GM12801 (cell line): ENCODE results near the gene TECTB.

Experiments used
- CTCF ChIP-seq: IDR thresholded peaks from one replicate; pipeline ENCODE4 v1.5.1; 2011; ENCODE audit warnings: control low read depth; ENCODE audit not compliant: insufficient read length; ENCODE audit errors: extremely low read depth

Gene TECTB

GRCh38 chr10:112332022-112332421 is 48.8 kb downstream of the TECTB start:
- TF ChIP-seq CTCF = no peak

DNA sequence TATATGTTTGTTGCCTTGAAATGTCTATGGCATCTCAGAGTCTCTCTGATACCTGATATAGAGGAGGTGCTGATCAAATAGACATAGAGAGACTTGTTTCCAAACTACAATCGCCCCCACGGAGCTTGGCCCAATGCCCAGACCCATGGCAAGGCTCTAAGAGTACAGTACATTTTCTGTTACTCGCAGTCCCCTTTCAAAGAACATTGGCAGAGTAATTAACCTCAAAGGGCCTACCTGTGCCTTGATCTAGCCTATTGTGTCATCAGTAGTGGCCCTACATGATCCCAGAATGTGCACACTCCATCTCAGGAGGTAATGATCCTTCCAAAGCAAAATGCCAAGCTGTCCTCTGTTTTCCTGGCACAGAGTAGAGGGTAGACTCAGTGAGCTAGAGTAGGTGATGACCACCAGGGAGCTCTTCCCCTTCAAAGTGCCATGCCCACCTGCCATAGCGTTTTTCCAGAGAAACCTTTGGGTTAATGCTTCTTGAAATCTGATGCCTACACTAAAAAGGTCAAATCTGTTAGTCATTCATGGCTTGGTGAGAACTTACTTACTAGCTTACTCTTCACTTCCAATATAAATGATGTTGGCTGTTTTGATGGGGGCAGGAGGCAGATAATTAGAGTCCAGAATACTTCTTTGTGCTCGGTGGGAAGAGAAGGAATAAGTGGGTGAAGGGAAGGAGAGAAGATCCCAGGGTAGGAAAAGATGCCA is 49.5 kb downstream of the TECTB start:
- no peak for TF ChIP-seq CTCF

GRCh38 chr10:112333452-112333851 is 50.3 kb downstream of the TECTB start:
- no peak for TF ChIP-seq CTCF

- TF ChIP-seq CTCF = no peak
Measured at GRCh38 chr10:112335111-112335867, 52.1 kb downstream of the TECTB start.

DNA sequence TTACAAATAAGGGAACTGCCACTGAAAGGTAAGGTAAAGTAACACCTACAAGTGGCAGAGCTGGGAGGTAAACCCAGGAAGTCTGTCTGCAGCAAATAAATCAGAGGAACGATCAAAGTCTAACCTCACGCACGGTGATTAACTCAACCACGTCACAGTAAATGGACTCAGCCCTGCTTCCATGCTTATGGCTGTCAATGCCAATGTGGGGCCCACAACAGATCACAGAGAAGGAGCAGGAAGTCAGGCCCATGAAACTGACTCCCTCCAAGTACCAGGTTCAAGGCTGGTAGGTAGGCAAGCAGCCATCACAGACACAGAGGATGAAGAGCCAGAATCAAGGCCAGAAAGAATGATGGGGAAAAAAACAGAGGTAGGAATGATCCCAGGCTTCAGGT is 52.7 kb downstream of the TECTB start:
- TF ChIP-seq CTCF = no peak

DNA sequence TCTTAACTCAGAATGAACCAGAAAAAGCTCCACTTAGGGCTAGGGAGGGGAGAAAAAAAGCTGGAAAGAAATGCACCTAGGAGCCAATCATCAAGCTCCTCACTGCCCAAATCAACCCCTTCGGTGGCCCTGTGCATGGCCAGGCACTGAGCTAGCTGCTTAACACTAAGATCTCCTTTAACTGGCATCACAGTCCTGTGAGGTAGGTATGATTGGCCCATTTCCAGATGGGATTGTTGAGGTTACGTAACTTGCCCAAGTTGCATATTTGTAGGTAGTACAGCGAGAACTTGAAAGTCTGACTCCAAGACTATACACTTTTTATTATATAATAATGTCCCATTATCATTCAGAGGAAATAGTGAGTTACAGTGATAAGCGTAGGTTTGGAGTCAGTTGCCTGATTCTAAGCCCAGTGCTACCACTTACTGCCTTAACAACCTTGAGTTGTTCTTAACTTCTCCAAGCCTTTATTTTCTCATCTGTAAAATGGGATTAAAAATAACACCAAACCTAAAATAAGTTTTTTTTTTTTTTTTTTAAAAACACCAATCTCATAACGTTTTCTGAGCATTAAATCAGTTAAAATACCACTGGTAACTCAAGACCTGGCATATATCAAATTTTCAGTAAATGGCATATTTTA is 53.5 kb downstream of the TECTB start:
- TF ChIP-seq CTCF = no peak

DNA sequence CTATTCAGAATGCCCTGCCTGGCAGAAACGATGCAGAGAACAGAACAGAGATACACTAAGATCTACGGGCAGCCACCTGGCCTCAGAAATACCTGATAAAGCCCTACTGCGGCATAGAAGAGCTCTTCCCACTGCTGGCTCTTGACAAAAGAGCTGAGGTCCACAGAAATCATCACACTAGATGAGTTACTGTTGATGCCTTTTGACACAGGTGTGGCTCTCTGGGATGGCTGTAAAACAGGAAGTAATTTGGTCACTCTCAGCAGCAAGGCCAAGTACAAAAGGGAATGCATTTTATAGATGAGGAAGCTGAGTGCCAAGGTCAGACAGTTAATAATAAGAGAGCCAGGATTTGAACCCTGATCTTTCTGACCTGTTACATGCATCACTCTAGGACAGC is 55.8 kb downstream of the TECTB start:
- TF ChIP-seq CTCF = no peak
